Measurements from ENCODE around the gene IDI2.

The IDI2 gene

GRCh38 chr10:1020460-1020859, 5.2 kb downstream of the IDI2 start:
- H3K27me3 ChIP-seq (ENCODE audit: low read depth, low read length) = no peaks in the 10 kb centered on the region
- no peaks in the 10 kb centered on the region for H3K79me2 ChIP-seq (ENCODE audit: low read length)
- no peak overlapping the region for H3K9ac ChIP-seq (ENCODE audit: low read length)
- H3K4me1 ChIP-seq (ENCODE audit: low read length) = no peaks in the 10 kb centered on the region
- no peak overlapping the region for H3K4me3 ChIP-seq (ENCODE audit: low read length)
- H3K27ac ChIP-seq (ENCODE audit: low read length) = no peak overlapping the region
- H3K4me2 ChIP-seq (ENCODE audit: low read length) = no peak overlapping the region
- no peak overlapping the region for H2AFZ ChIP-seq (ENCODE audit: low read depth, low read length)
- TF ChIP-seq, protein P1, sequence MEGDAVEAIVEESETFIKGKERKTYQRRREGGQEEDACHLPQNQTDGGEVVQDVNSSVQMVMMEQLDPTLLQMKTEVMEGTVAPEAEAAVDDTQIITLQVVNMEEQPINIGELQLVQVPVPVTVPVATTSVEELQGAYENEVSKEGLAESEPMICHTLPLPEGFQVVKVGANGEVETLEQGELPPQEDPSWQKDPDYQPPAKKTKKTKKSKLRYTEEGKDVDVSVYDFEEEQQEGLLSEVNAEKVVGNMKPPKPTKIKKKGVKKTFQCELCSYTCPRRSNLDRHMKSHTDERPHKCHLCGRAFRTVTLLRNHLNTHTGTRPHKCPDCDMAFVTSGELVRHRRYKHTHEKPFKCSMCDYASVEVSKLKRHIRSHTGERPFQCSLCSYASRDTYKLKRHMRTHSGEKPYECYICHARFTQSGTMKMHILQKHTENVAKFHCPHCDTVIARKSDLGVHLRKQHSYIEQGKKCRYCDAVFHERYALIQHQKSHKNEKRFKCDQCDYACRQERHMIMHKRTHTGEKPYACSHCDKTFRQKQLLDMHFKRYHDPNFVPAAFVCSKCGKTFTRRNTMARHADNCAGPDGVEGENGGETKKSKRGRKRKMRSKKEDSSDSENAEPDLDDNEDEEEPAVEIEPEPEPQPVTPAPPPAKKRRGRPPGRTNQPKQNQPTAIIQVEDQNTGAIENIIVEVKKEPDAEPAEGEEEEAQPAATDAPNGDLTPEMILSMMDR (IDR thresholded peaks at IDR 0.05; ENCODE audit: low read depth, low read length) = no peak
- no peak for TF ChIP-seq EZH2phosphoT487 (IDR thresholded peaks at IDR 0.05; ENCODE audit: low read depth)
- H3K9me3 ChIP-seq (ENCODE audit: insufficient read depth, low read length) = no peaks in the 10 kb centered on the region
- peaks cover 22% of the 10 kb centered on the region for H3K36me3 ChIP-seq (replicated peaks; ENCODE audit: low read depth, low read length)
- H4K20me1 ChIP-seq (ENCODE audit: insufficient read depth, low read length) = no peaks in the 10 kb centered on the region

DNA sequence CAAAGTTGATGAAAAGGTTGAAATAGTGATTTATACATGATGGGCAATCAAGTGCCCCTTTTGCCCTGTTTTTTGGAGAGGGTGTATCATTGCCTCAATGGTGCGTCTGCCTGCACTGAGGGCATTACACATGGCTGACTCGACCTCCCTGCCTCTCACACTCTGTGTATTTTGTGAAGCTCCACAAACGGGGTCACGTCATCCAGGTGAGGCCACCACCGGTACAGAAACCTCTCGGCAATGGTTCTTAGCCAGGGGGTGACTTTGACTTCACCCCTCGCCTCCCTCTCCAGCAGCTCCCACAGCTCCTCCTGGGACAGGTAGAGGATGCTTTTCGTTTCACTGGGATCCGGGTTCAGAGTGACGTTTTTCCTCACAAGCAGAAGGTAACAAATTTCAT, 6.3 kb downstream of the IDI2 start:
- Histone ChIP-seq H3K79me2 (ENCODE audit: low read length) (no peaks in the 10 kb centered on the region), H3K4me3 (ENCODE audit: low read length) (no peak overlapping the region), H3K27me3 (ENCODE audit: low read depth, low read length) (no peaks in the 10 kb centered on the region), H3K4me2 (ENCODE audit: low read length) (no peak overlapping the region), H3K36me3 (replicated peaks; ENCODE audit: low read depth, low read length) (peaks cover 24% of the 10 kb centered on the region), H3K9ac (ENCODE audit: low read length) (no peak overlapping the region), H3K27ac (ENCODE audit: low read length) (no peak overlapping the region), H2AFZ (ENCODE audit: low read depth, low read length) (no peak overlapping the region), H3K9me3 (ENCODE audit: insufficient read depth, low read length) (no peaks in the 10 kb centered on the region), H3K4me1 (ENCODE audit: low read length) (no peaks in the 10 kb centered on the region), H4K20me1 (ENCODE audit: insufficient read depth, low read length) (no peaks in the 10 kb centered on the region)
- TF ChIP-seq, protein P1 (IDR thresholded peaks at IDR 0.05; ENCODE audit: low read depth, low read length) = no peak
- TF ChIP-seq EZH2phosphoT487 (IDR thresholded peaks at IDR 0.05; ENCODE audit: low read depth) = no peak

- no peak overlapping the region for H3K9ac ChIP-seq (ENCODE audit: low read length)
- no peaks in the 10 kb centered on the region for H3K27me3 ChIP-seq (ENCODE audit: low read depth, low read length)
- H3K4me3 ChIP-seq (ENCODE audit: low read length) = no peak overlapping the region
- H3K36me3 ChIP-seq (replicated peaks; ENCODE audit: low read depth, low read length) = peaks cover 38% of the 10 kb centered on the region
- H4K20me1 ChIP-seq (ENCODE audit: insufficient read depth, low read length) = no peaks in the 10 kb centered on the region
- H3K27ac ChIP-seq (ENCODE audit: low read length) = no peak overlapping the region
- no peaks in the 10 kb centered on the region for H3K4me1 ChIP-seq (ENCODE audit: low read length)
- TF ChIP-seq, protein P1 (IDR thresholded peaks at IDR 0.05; ENCODE audit: low read depth, low read length) = no peak
- TF ChIP-seq EZH2phosphoT487 (IDR thresholded peaks at IDR 0.05; ENCODE audit: low read depth) = no peak
- H3K9me3 ChIP-seq (ENCODE audit: insufficient read depth, low read length) = no peaks in the 10 kb centered on the region
- H3K79me2 ChIP-seq (ENCODE audit: low read length) = no peaks in the 10 kb centered on the region
- H2AFZ ChIP-seq (ENCODE audit: low read depth, low read length) = no peak overlapping the region
- H3K4me2 ChIP-seq (ENCODE audit: low read length) = no peak overlapping the region
These were observed 10.0 kb downstream of the IDI2 start for GRCh38 chr10:1015688-1016087.

- Histone ChIP-seq H4K20me1 (ENCODE audit: insufficient read depth, low read length) (no peaks in the 10 kb centered on the region), H3K4me1 (ENCODE audit: low read length) (no peaks in the 10 kb centered on the region), H2AFZ (ENCODE audit: low read depth, low read length) (no peak overlapping the region), H3K9me3 (ENCODE audit: insufficient read depth, low read length) (no peaks in the 10 kb centered on the region), H3K27me3 (ENCODE audit: low read depth, low read length) (no peaks in the 10 kb centered on the region), H3K4me3 (ENCODE audit: low read length) (no peak overlapping the region), H3K36me3 (replicated peaks; ENCODE audit: low read depth, low read length) (peaks cover 36% of the 10 kb centered on the region), H3K79me2 (ENCODE audit: low read length) (no peaks in the 10 kb centered on the region), H3K27ac (ENCODE audit: low read length) (no peak overlapping the region), H3K4me2 (ENCODE audit: low read length) (no peak overlapping the region), H3K9ac (ENCODE audit: low read length) (no peak overlapping the region)
- TF ChIP-seq, protein P1 (IDR thresholded peaks at IDR 0.05; ENCODE audit: low read depth, low read length) = no peak
- no peak for TF ChIP-seq EZH2phosphoT487 (IDR thresholded peaks at IDR 0.05; ENCODE audit: low read depth)
These were observed 14.0 kb downstream of the IDI2 start for GRCh38 chr10:1011696-1012095.
